ENCODE results near the gene SH3TC2. TPM values are rescaled to one million over a fixed set of nuclear protein-coding genes. Genes with fewer than 3 reads are reported as not detected.

Gene SH3TC2
- total RNA-seq, 1 donor from 2014 or later = 0.69 TPM

DNA sequence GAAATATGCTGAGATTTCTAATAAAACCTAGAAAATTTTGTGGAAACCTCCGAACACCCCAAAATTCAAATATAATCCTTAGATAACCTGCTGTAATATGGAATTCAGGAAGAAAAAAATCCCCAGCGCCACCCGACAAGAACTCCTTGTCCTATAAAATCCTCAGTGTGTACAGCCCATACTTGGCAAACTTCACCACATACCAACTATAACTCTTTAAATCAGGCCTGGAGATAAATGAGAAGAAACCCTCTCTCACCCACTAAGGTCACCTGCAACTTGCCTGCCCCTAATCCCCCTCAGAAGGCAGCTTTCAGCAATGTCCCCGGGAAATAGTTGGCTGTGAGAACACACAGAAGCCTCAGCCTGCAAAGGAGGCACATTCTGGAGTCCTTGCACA, 90.5 kb downstream of the SH3TC2 start:
- no peaks in the 10 kb centered on the region for H3K36me3 Mint-ChIP-seq
- Histone ChIP-seq H4K20me1 (ENCODE audit: low read depth) (no peaks in the 10 kb centered on the region), H3K79me2 (ENCODE audit: low read depth) (no peaks in the 10 kb centered on the region), H3K4me3 (no peak overlapping the region), H3K27ac (no peak overlapping the region), H2AFZ (replicated peaks) (no peak overlapping the region), H3K36me3 (no peaks in the 10 kb centered on the region), H3F3A (ENCODE audit: low read depth) (no peaks in the 10 kb centered on the region), H3K9me3 (ENCODE audit: low read depth) (no peaks in the 10 kb centered on the region), H3K4me1 (peaks cover 9% of the 10 kb centered on the region), H3K4me2 (no peak overlapping the region), H3K9ac (no peak overlapping the region), H3K27me3 (no peaks in the 10 kb centered on the region)
- H3K27ac Mint-ChIP-seq = no peak overlapping the region
- peaks cover 8% of the 10 kb centered on the region for H3K4me1 Mint-ChIP-seq
- TF ChIP-seq EZH2 (IDR thresholded peaks at IDR 0.05) = no peak
- TF ChIP-seq, protein P1, sequence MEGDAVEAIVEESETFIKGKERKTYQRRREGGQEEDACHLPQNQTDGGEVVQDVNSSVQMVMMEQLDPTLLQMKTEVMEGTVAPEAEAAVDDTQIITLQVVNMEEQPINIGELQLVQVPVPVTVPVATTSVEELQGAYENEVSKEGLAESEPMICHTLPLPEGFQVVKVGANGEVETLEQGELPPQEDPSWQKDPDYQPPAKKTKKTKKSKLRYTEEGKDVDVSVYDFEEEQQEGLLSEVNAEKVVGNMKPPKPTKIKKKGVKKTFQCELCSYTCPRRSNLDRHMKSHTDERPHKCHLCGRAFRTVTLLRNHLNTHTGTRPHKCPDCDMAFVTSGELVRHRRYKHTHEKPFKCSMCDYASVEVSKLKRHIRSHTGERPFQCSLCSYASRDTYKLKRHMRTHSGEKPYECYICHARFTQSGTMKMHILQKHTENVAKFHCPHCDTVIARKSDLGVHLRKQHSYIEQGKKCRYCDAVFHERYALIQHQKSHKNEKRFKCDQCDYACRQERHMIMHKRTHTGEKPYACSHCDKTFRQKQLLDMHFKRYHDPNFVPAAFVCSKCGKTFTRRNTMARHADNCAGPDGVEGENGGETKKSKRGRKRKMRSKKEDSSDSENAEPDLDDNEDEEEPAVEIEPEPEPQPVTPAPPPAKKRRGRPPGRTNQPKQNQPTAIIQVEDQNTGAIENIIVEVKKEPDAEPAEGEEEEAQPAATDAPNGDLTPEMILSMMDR (IDR thresholded peaks at IDR 0.05) = no peak
- no peak for TF ChIP-seq EZH2phosphoT487 (IDR thresholded peaks at IDR 0.05)
- peaks cover 3% of the 10 kb centered on the region for H3K27me3 Mint-ChIP-seq (ENCODE audit: insufficient read depth, low read depth)
- no peak for DNase-seq (ENCODE audit: low spot score)
- H3K4me3 Mint-ChIP-seq = no peak overlapping the region
- no peaks in the 10 kb centered on the region for H3K9me3 Mint-ChIP-seq

DNA sequence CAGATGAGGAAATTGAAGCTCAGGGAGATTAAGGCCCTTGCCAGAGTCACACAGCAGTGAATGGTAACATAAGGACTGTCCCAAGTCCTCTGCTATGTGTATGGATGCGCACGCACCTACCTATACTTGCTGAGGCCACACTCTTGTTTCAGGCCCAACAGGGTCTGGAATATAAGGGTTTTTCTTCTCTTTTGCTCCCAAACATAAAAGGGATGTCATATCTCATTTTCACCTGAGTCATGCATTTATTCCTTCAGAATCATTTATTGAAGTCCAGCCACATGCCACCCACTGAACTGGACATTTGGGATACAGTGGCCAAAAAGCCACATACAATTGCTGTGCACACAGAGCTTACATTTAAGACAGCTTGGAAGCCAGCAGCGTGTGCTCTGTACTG, 92.0 kb downstream of the SH3TC2 start:
- no peaks in the 10 kb centered on the region for H3K9me3 ChIP-seq (ENCODE audit: low read depth)
- no peaks in the 10 kb centered on the region for H3K4me1 Mint-ChIP-seq
- peaks cover 3% of the 10 kb centered on the region for H3K4me1 ChIP-seq
- no peak overlapping the region for H3K4me3 ChIP-seq
- TF ChIP-seq EZH2phosphoT487 (IDR thresholded peaks at IDR 0.05) = no peak
- TF ChIP-seq, protein P1 (IDR thresholded peaks at IDR 0.05) = no peak
- TF ChIP-seq EZH2 (IDR thresholded peaks at IDR 0.05) = no peak
- H4K20me1 ChIP-seq (ENCODE audit: low read depth) = no peaks in the 10 kb centered on the region
- no peaks in the 10 kb centered on the region for H3K9me3 Mint-ChIP-seq
- peaks cover 3% of the 10 kb centered on the region for H3K27me3 Mint-ChIP-seq (ENCODE audit: insufficient read depth, low read depth)
- no peaks in the 10 kb centered on the region for H3K27me3 ChIP-seq
- H3K36me3 ChIP-seq = no peaks in the 10 kb centered on the region
- DNase-seq (ENCODE audit: low spot score) = no peak
- H3K36me3 Mint-ChIP-seq = no peaks in the 10 kb centered on the region
- no peaks in the 10 kb centered on the region for H3F3A ChIP-seq (ENCODE audit: low read depth)
- H3K27ac Mint-ChIP-seq = no peak overlapping the region
- no peak overlapping the region for H3K4me2 ChIP-seq
- H3K79me2 ChIP-seq (ENCODE audit: low read depth) = no peaks in the 10 kb centered on the region
- no peak overlapping the region for H3K9ac ChIP-seq
- H3K4me3 Mint-ChIP-seq = no peak overlapping the region
- no peak overlapping the region for H2AFZ ChIP-seq (replicated peaks)
- H3K27ac ChIP-seq = no peak overlapping the region

DNA sequence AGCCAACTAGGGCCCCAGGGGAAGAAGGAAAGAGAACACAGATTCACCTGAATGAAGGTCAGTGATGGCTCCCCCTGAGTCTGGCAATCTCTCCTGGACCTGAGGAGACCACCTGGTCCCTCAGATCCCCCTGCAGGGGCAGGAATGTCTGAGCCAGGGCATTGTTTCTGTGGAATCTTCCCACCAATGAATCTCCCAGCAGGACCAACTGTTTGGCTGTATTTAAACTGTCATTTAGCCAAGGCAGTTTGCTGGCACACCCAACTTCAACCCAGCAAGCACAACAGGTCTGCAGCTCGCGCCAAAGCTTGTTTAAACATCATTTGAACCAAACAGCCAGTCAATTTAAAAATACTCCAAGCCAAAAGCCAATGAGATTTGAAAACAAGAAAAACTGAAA, 92.6 kb downstream of the SH3TC2 start:
- Histone ChIP-seq H2AFZ (replicated peaks) (no peak overlapping the region), H3K4me2 (no peak overlapping the region), H4K20me1 (ENCODE audit: low read depth) (no peaks in the 10 kb centered on the region), H3F3A (ENCODE audit: low read depth) (no peaks in the 10 kb centered on the region), H3K79me2 (ENCODE audit: low read depth) (no peaks in the 10 kb centered on the region), H3K4me3 (no peak overlapping the region), H3K27ac (no peak overlapping the region), H3K27me3 (no peaks in the 10 kb centered on the region), H3K36me3 (no peaks in the 10 kb centered on the region), H3K9ac (no peak overlapping the region), H3K4me1 (peaks cover 3% of the 10 kb centered on the region), H3K9me3 (ENCODE audit: low read depth) (no peaks in the 10 kb centered on the region)
- Mint-ChIP-seq H3K4me3 (no peak overlapping the region), H3K9me3 (no peaks in the 10 kb centered on the region), H3K36me3 (no peaks in the 10 kb centered on the region), H3K27ac (no peak overlapping the region), H3K4me1 (no peaks in the 10 kb centered on the region), H3K27me3 (ENCODE audit: insufficient read depth, low read depth) (peaks cover 3% of the 10 kb centered on the region)
- DNase-seq (ENCODE audit: low spot score) = peak; percentile 28
- TF ChIP-seq EZH2 (IDR thresholded peaks at IDR 0.05) (no peak), EZH2phosphoT487 (IDR thresholded peaks at IDR 0.05) (no peak)
- TF ChIP-seq, protein P1 (IDR thresholded peaks at IDR 0.05) = no peak
